GM12801 (cell line): ENCODE data around the gene RPS3.

Source experiments
- CTCF ChIP-seq: IDR thresholded peaks from one replicate; pipeline ENCODE4 v1.5.1; 2011; ENCODE audit warnings: control low read depth; ENCODE audit not compliant: insufficient read length; ENCODE audit errors: extremely low read depth

RPS3 gene

GRCh38 chr11:75399344-75400145, at the start of gene RPS3:
TSS of gene RPS3 (plus strand) at chr11:75399518. CDS start at chr11:75399548, 30 bp downstream.
- no peak for TF ChIP-seq CTCF

- TF ChIP-seq CTCF, result no peak
Observed at GRCh38 chr11:75349521-75350116, 49.7 kb upstream of the RPS3 start.

DNA sequence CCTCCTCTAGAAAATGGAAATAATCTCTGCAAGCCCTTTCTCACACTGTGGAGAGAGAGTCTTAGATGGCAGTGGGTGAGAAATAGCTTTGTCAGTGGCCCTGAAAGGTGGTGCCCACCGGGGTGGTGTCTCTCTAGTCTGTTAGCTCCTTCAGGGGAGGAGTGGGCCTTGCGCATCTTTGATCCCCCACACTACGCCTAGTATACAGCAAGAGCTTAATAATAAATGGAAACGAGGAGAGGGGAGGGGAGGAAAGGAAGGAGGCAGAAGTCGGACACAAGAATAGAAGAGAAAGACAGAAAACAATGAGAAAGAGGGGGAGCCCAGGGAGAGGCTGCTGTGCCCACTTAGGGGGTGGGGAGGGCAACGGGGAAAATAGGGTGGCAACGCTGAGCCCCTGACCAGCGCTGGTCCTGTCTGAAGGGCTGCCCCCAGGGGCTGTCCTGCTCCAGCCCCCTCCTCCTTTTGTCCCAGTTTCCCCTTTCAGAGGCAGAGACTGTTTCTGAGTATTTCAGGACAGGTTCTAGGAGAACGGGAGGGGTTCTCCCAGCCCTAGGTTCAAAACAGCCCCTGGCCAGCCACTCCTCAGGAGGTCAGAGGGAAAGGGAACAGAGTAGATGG, 49.1 kb upstream of the RPS3 start:
- TF ChIP-seq CTCF, result no peak

DNA sequence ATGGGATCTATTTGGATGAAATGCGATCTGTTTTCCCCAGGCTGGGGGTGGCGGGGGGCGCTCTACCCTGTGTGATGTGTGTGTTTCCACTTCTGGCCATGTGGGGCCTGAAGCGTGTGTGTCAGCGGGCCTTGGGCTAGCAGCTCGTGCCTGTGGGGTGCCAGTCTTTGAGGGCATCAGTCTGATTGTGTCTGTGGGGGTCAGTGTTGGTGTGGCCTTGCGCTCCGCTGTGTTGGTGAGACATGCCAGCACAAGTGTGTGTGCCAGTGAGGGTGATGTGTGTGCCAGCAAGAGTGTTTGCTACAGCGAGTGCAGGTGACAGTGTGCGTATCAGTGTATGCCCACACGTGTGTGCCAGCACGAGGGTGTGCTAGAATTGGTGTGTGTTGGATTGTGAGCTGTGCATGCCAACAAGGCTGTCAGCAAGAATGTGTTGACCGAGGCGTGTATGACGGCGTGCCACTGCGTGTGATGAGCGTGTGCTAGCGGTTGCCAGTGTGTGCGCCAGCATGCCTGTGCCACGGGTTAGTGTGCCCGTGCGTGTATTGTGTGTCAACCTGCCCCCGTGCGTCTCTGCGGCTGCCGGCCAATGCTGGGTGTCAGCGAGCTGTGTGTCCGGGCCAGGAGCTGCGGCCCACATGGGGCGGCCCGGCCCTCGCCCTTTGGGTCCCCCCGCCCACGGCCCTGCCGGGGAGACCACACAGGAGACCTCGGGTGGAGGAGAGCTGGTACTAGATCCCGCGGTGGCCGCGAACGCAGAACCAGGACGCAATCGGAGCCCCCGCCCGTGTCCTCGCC, 48.4 kb upstream of the RPS3 start:
- TF ChIP-seq CTCF, result no peak

DNA sequence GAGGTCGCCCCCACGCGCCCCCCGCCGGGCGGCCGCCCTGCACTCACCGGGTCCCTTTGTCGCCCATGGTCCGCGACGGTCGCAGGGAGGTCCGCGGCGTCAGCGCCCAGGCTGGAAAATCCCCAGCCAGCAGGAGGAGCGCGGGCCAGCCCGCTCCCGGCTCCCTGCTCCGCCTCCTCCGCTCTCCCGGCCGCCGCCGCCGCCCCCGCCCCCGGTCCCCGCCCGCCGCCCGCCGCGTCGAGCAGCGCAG, 47.9 kb upstream of the RPS3 start, which contains the start of gene ARRB1:
Gene ARRB1 (minus strand): TSS at position 121 of the 250 bp plus-strand sequence. CDS start 54 bp downstream, at position 67.
- no peak for TF ChIP-seq CTCF

GRCh38 chr11:75351791-75352587, 47.3 kb upstream of the RPS3 start:
- no peak for TF ChIP-seq CTCF
